ENCODE results near the gene USP2. TPM values are rescaled to one million over a fixed set of nuclear protein-coding genes. Genes with fewer than 3 reads are reported as not detected.

Gene USP2
- total RNA-seq, 1 experiment from 2014 or later: 5.7 TPM

- Histone ChIP-seq H3K79me2 (ENCODE audit: insufficient read depth, low read length) (no peaks in the 10 kb centered on the region), H3K27me3 (ENCODE audit: insufficient read depth, low read length) (peaks cover 3% of the 10 kb centered on the region; the same call in 1 of the 2 replicates), H3K14ac (ENCODE audit: insufficient read depth, low read length) (no peak overlapping the region), H2BK5ac (ENCODE audit: insufficient read length, low read length) (no peak overlapping the region), H3T11ph (ENCODE audit: low read length) (no peak overlapping the region), H3K23me2 (ENCODE audit: insufficient read length, low read depth, low read length, poor library complexity, severe bottlenecking) (peaks cover 15% of the 10 kb centered on the region), H2AFZ (ENCODE audit: low read length) (no peak overlapping the region), H3K79me1 (ENCODE audit: insufficient read depth, low read depth, low read length, poor library complexity, severe bottlenecking) (no peaks in the 10 kb centered on the region), H3K56ac (ENCODE audit: insufficient read length, low read depth, low read length) (no peak overlapping the region), H2BK12ac (ENCODE audit: insufficient read length, low read depth, low read length) (no peak overlapping the region), H3K9ac (ENCODE audit: extremely low read depth, insufficient read length, low read length) (no peak overlapping the region), H3K18ac (ENCODE audit: insufficient read length, low read depth, low read length) (no peak overlapping the region), H4K5ac (ENCODE audit: insufficient read length, low read depth, low read length) (no peak overlapping the region), H3K23ac (ENCODE audit: insufficient read length, low read depth, low read length) (no peak overlapping the region), H4K8ac (replicated peaks; ENCODE audit: insufficient read length, low read depth, low read length) (no peak overlapping the region), H2BK20ac (ENCODE audit: low read depth, low read length, poor library complexity, severe bottlenecking) (no peak overlapping the region), H2BK120ac (ENCODE audit: low read depth, low read length, poor library complexity, severe bottlenecking) (no peak overlapping the region), H4K91ac (ENCODE audit: insufficient read length, low read depth, low read length) (no peak overlapping the region), H3K4me1 (ENCODE audit: insufficient read depth, low read length) (peaks cover 3% of the 10 kb centered on the region; the same call in 1 of the 2 replicates), H3K4me2 (ENCODE audit: insufficient read depth, insufficient read length, low read length) (peak overlapping the region; percentile 79), H3K9me3 (ENCODE audit: control insufficient read depth, low read depth, low read length) (no peaks in the 10 kb centered on the region), H2AK5ac (ENCODE audit: insufficient read length, low read length) (no peak overlapping the region), H3K4ac (ENCODE audit: low read depth, low read length) (no peak overlapping the region; the same call in 1 of the 2 replicates), H4K20me1 (ENCODE audit: control insufficient read depth, insufficient read depth, insufficient read length) (no peaks in the 10 kb centered on the region), H3K27ac (ENCODE audit: insufficient read length, low read depth, low read length) (no peak overlapping the region), H2BK15ac (ENCODE audit: low read depth, low read length) (no peak overlapping the region)
- WGBS (ENCODE audit: extremely low coverage, insufficient read length, low lambda C conversion rate): no CpG with 5 or more reads among the region's 9 CpGs
- DNase-seq: no peak
- no peak overlapping the region for H3K4me3 Mint-ChIP-seq
- peaks cover 30 to 37% of the 10 kb centered on the region in 2 experiments for H3K4me1 Mint-ChIP-seq
- no peak overlapping the region for H3K27ac Mint-ChIP-seq
- H3K9me3 Mint-ChIP-seq: no peaks in the 10 kb centered on the region; a peak in 1 of 5 replicates
- no peaks in the 10 kb centered on the region for H3K36me3 Mint-ChIP-seq (ENCODE audit: insufficient read depth in 1 of 3, low read depth in 3 of 3)
- H3K27me3 Mint-ChIP-seq (ENCODE audit: low read depth): peaks cover 15% of the 10 kb centered on the region
- TF ChIP-seq CTCF (conservative IDR thresholded peaks at IDR 0.05): no peak
Measured at GRCh38 chr11:119382101-119382500, 611 bp upstream of the USP2 start.
